ENCODE results near the gene SRCAP.

Gene SRCAP

GRCh38 chr16:30738984-30739951 lies 40.3 kb downstream of the SRCAP start:
- no peaks in the 10 kb centered on the region for H4K20me1 ChIP-seq (ENCODE audit: insufficient read depth, low read length)
- no peaks in the 10 kb centered on the region for H3K9me3 ChIP-seq (ENCODE audit: low read length)
- H3K27ac ChIP-seq (ENCODE audit: low read depth, low read length, poor library complexity, severe bottlenecking), result no peak overlapping the region
- no peaks in the 10 kb centered on the region for H3K4me1 ChIP-seq (ENCODE audit: insufficient read depth, low read length, severe bottlenecking)
- H3K27me3 ChIP-seq (ENCODE audit: insufficient read depth, low read length), result no peaks in the 10 kb centered on the region
- no peaks in the 10 kb centered on the region for H3K79me2 ChIP-seq (ENCODE audit: insufficient read depth, low read length)
- no peaks in the 10 kb centered on the region for H3K9me2 ChIP-seq (ENCODE audit: low read depth, low read length)
- H3K36me3 ChIP-seq (ENCODE audit: insufficient read depth, low read length), result peaks cover 73% of the 10 kb centered on the region
- no peak overlapping the region for H3K4me3 ChIP-seq (ENCODE audit: low read depth, low read length, poor library complexity, severe bottlenecking)
- no peak overlapping the region for H2AFZ ChIP-seq (ENCODE audit: low read length)
- no peak for TF ChIP-seq EZH2 (IDR thresholded peaks at IDR 0.05; ENCODE audit: borderline replicate concordance, low read length)
- no peak for TF ChIP-seq CTCF (IDR thresholded peaks at IDR 0.05; ENCODE audit: low read length)
- H3K9ac ChIP-seq (ENCODE audit: low read length), result no peak overlapping the region
- H3F3A ChIP-seq (ENCODE audit: insufficient read depth, low read length), result no peaks in the 10 kb centered on the region
- H3K4me2 ChIP-seq (ENCODE audit: low read length), result no peak overlapping the region

GRCh38 chr16:30740364-30741251 lies 41.6 kb downstream of the SRCAP start:
- no peaks in the 10 kb centered on the region for H3K9me3 ChIP-seq (ENCODE audit: low read length)
- TF ChIP-seq EZH2 (IDR thresholded peaks at IDR 0.05; ENCODE audit: borderline replicate concordance, low read length) (no peak), CTCF (IDR thresholded peaks at IDR 0.05; ENCODE audit: low read length) (no peak)
- no peak overlapping the region for H3K4me2 ChIP-seq (ENCODE audit: low read length)
- H3K4me1 ChIP-seq (ENCODE audit: insufficient read depth, low read length, severe bottlenecking), result no peaks in the 10 kb centered on the region
- H3K79me2 ChIP-seq (ENCODE audit: insufficient read depth, low read length), result no peaks in the 10 kb centered on the region
- H3F3A ChIP-seq (ENCODE audit: insufficient read depth, low read length), result no peaks in the 10 kb centered on the region
- H3K9ac ChIP-seq (ENCODE audit: low read length), result no peak overlapping the region
- H3K36me3 ChIP-seq (ENCODE audit: insufficient read depth, low read length), result peaks cover 73% of the 10 kb centered on the region
- no peaks in the 10 kb centered on the region for H3K9me2 ChIP-seq (ENCODE audit: low read depth, low read length)
- no peaks in the 10 kb centered on the region for H3K27me3 ChIP-seq (ENCODE audit: insufficient read depth, low read length)
- no peak overlapping the region for H3K4me3 ChIP-seq (ENCODE audit: low read depth, low read length, poor library complexity, severe bottlenecking)
- H2AFZ ChIP-seq (ENCODE audit: low read length), result no peak overlapping the region
- no peak overlapping the region for H3K27ac ChIP-seq (ENCODE audit: low read depth, low read length, poor library complexity, severe bottlenecking)
- no peaks in the 10 kb centered on the region for H4K20me1 ChIP-seq (ENCODE audit: insufficient read depth, low read length)

GRCh38 chr16:30741461-30741914 lies 42.5 kb downstream of the SRCAP start:
- Histone ChIP-seq H3K79me2 (ENCODE audit: insufficient read depth, low read length) (no peaks in the 10 kb centered on the region), H3K27ac (ENCODE audit: low read depth, low read length, poor library complexity, severe bottlenecking) (no peak overlapping the region), H3K4me1 (ENCODE audit: insufficient read depth, low read length, severe bottlenecking) (no peaks in the 10 kb centered on the region), H3K4me3 (ENCODE audit: low read depth, low read length, poor library complexity, severe bottlenecking) (no peak overlapping the region), H3K9me3 (ENCODE audit: low read length) (no peaks in the 10 kb centered on the region), H3K27me3 (ENCODE audit: insufficient read depth, low read length) (no peaks in the 10 kb centered on the region), H3F3A (ENCODE audit: insufficient read depth, low read length) (no peaks in the 10 kb centered on the region), H4K20me1 (ENCODE audit: insufficient read depth, low read length) (no peaks in the 10 kb centered on the region), H3K9me2 (ENCODE audit: low read depth, low read length) (no peaks in the 10 kb centered on the region), H3K9ac (ENCODE audit: low read length) (no peak overlapping the region), H3K36me3 (ENCODE audit: insufficient read depth, low read length) (peaks cover 65% of the 10 kb centered on the region), H2AFZ (ENCODE audit: low read length) (no peak overlapping the region), H3K4me2 (ENCODE audit: low read length) (no peak overlapping the region)
- TF ChIP-seq CTCF (IDR thresholded peaks at IDR 0.05; ENCODE audit: low read length), result no peak
- no peak for TF ChIP-seq EZH2 (IDR thresholded peaks at IDR 0.05; ENCODE audit: borderline replicate concordance, low read length)

All from OCI-LY1 (cell line).